ENCODE results near the gene SLFN12.

GRCh38 chr17:35372846-35373533 is 59.3 kb downstream of the SLFN12 start:
- no peak for TF ChIP-seq CTCF (conservative IDR thresholded peaks at IDR 0.05 in 1 of 2, IDR thresholded peaks at IDR 0.05 in 1 of 2; ENCODE audit: extremely low read depth in 1 of 2, insufficient read depth in 1 of 2, low read depth in 1 of 2, low read length in 2 of 2)
- TF ChIP-seq EZH2 (IDR thresholded peaks at IDR 0.05; ENCODE audit: borderline replicate concordance, low read length) = no peak
